Sigmoid colon (tissue), 4 donors: ENCODE data around the gene SH3BP5.

Experiments used
- POLR2AphosphoS5 ChIP-seq, 4 donors: sonication (generic); formaldehyde crosslinking; IDR thresholded peaks; one replicate each; pipeline ENCODE4 v1.6.1; 2017; ENCODE audit warnings: antibody characterized with exemption in 4 of 4
- TF ChIP-seq, protein P1 (sequence below), 4 experiments: fragments of 450-650 bp in 3 of 4; fragments of 200-600 bp in 1 of 4; IDR thresholded peaks; one replicate each; pipeline ENCODE4 v1.5.1; 2016 to 2019; ENCODE audit warnings: antibody characterized with exemption in 4 of 4, mild to moderate bottlenecking in 3 of 4, moderate library complexity in 2 of 4

DNA sequence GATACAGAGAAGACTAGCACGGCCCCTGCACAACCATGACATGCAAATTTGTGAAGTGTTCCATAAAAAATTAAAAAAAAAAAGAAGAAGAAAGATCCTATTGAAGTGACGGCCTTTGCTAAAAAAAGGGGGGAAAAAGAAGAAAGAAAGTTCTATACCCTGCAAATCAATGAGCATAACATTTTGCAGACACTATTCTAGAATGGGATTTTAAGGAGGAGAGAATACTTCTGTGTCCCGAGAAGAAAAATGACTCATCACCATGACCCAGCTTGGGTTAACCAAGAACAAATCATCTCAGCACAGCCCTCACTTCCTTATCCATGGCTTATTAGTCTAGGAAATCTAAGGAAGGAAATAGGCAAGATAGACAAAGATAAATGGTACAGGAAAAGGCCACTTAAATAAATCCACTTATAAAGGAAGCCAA lies 7.4 kb upstream of the SH3BP5 start:
- TF ChIP-seq, protein P1, sequence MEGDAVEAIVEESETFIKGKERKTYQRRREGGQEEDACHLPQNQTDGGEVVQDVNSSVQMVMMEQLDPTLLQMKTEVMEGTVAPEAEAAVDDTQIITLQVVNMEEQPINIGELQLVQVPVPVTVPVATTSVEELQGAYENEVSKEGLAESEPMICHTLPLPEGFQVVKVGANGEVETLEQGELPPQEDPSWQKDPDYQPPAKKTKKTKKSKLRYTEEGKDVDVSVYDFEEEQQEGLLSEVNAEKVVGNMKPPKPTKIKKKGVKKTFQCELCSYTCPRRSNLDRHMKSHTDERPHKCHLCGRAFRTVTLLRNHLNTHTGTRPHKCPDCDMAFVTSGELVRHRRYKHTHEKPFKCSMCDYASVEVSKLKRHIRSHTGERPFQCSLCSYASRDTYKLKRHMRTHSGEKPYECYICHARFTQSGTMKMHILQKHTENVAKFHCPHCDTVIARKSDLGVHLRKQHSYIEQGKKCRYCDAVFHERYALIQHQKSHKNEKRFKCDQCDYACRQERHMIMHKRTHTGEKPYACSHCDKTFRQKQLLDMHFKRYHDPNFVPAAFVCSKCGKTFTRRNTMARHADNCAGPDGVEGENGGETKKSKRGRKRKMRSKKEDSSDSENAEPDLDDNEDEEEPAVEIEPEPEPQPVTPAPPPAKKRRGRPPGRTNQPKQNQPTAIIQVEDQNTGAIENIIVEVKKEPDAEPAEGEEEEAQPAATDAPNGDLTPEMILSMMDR (IDR thresholded peaks at IDR 0.05), result no peak
- no peak for TF ChIP-seq POLR2AphosphoS5 (IDR thresholded peaks at IDR 0.05)
